Adrenal gland (tissue), 12 donors: ENCODE results near the gene NAV2. TPM values are rescaled to one million over a fixed set of nuclear protein-coding genes. Genes with fewer than 3 reads are reported as not detected.

Source experiments
- DNase-seq, 7 donors: peaks; one replicate each; pipeline ENCODE4 v3.0.0-alpha.2; 2019 to 2020
- H3K27ac ChIP-seq, 5 donors: fragments of 200-600 bp; sonication (generic) in 4 of 5; 1 replicate in 3 of 5; 2 replicates in 2 of 5; pipeline versions ENCODE4 v1.5.1 to v1.8.0; 2016 to 2020; ENCODE audit warnings: mild to moderate bottlenecking in 1 of 5
- H3K27me3 ChIP-seq: fragments of 200-600 bp; 2 replicates; pipeline ENCODE4 v1.8.0; 2021
- H3K36me3 ChIP-seq, 2 donors: fragments of 200-600 bp; replicated peaks in 1 of 2; 1 replicate in 1 of 2; 2 replicates in 1 of 2; pipeline versions ENCODE4 v1.5.1 to v1.8.0; 2018 to 2022
- H3K4me1 ChIP-seq, 2 donors: fragments of 200-600 bp; replicated peaks in 1 of 2; 1 replicate in 1 of 2; 2 replicates in 1 of 2; pipeline versions ENCODE4 v1.5.1 to v1.8.0; 2018 to 2021
- H3K4me3 ChIP-seq, 4 donors: fragments of 200-600 bp; sonication (generic) in 3 of 4; one replicate each; pipeline ENCODE4 v1.5.1; 2016 to 2018
- H3K9me3 ChIP-seq, 3 donors: fragments of 200-600 bp; sonication (generic) in 1 of 3; replicated peaks in 1 of 3; 1 replicate in 2 of 3; 2 replicates in 1 of 3; pipeline versions ENCODE4 v1.5.1 to v1.8.0; 2016 to 2021
- POLR2A ChIP-seq, 2 donors: fragments of 450-650 bp; IDR thresholded peaks; one replicate each; pipeline ENCODE4 v1.6.1; 2017; ENCODE audit warnings: antibody characterized with exemption in 2 of 2, mild to moderate bottlenecking in 2 of 2, moderate library complexity in 1 of 2
- WGBS, 4 donors: extraction: QIAGEN DNeasy Blood & Tissue Kit in 2 of 4; methylation state at CpG; one replicate each; pipeline versions ENCODE4 v1.1.5 to v1.1.7; 2013 to 2017; 5-methylcytosine and 5-hydroxymethylcytosine counted together
- intact Hi-C, 2 donors: fragments of 100-400 bp; cut with DNase I; formaldehyde crosslinking; loops; one replicate each; pipeline versions ENCODE4 v1.14.1 to v1.15.0; 2022 to 2023
- polyA plus RNA-seq, 3 donors: library from polyadenylated mRNA; stranded (reverse); fragments of 200-250 nt in 2 of 3; fragments of 350-450 nt in 1 of 3; fragmentation: Illumina TruSeq in 1 of 3; extraction: RNeasy Lipid Tissue Mini Kit (QIAGEN cat#74804) in 1 of 3; gene quantifications; one replicate each; pipeline ENCODE4 v1.2.3, GENCODE V29; 2013 to 2014
- total RNA-seq, 9 donors: library from RNA; depleted of rRNA in 4 of 9; stranded (reverse); fragments of >200 nt in 4 of 9; fragments of 120-200 nt in 1 of 9; fragmentation: NEBNext Ultra II Directional in 1 of 9; extraction: Animal tissue kit (Norgen Biotek cat#: 25700) in 1 of 9; gene quantifications; one replicate each; pipeline versions ENCODE4 v1.1.0 to v1.2.4, GENCODE V29; 2013 to 2023
- TF ChIP-seq, protein P1 (sequence below), 6 experiments: fragments of 450-650 bp in 4 of 6; fragments of 200-600 bp in 2 of 6; sonication (generic) in 1 of 6; IDR thresholded peaks; 1 replicate in 5 of 6; 2 replicates in 1 of 6; pipeline versions ENCODE4 v1.5.1 to v1.8.0; 2016 to 2021; ENCODE audit warnings: antibody characterized with exemption in 6 of 6, mild to moderate bottlenecking in 2 of 6, moderate library complexity in 1 of 6
- donor health status: healthy with polysubstance abuse.
- donor health status: Bipolar disorder and iron deficiency.
- donor health status: DM: yes; HTN: yes; CAD: no.
- donor health status: DM: no; HTN: no; CAD: no.
- donor health status: DM: no; HTN: no; CAD: no.
- donor health status: DM: yes; HTN: yes; CAD: no.

Gene NAV2
- total and polyA plus RNA-seq, 12 donors: 1.6 to 9.2 (median 5.5) TPM

DNA sequence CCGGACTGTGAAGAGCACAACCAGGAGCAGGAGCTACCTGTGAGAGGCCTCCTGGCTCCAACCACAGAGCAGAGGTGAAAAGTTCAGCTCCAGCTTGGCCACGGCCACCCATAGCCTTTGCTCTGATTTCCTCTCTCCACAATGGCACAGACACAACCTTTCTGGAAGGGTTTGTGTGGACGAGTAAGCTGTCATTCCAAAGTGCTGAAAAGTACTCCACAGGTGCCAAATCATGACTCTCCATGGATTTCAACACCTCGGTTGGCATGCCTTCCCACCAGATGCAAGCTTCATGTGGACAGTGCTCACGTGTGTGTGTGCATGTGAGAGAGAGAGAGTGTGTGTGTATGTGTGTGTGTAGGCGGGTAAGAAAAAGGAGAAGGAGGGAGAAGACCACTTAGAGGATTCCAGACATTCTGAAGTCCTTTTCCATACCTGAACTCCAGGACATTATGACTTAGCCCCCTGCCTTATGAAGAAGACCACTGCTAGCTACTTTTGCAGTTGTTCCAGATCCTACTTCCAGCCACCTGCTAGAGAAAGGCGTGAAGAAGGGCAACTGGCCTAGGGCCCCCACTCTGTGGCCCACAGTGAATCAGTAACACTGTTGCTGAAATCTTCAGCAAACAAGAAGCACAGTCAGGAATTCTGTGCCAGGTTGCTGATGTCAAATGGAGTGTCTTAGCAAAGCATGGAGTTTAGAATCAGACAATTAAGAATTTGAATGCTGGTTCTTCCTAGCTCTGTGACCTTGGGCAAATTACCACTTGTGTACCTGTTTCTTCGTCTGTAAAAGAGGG is 13.9 kb upstream of the NAV2 start:
- Histone ChIP-seq H3K4me3 (no peak overlapping the region), H3K36me3 (no peaks in the 10 kb centered on the region), H3K27me3 (no peaks in the 10 kb centered on the region), H3K27ac (no peak overlapping the region), H3K9me3 (no peaks in the 10 kb centered on the region), H3K4me1 (no peaks in the 10 kb centered on the region)
- WGBS, 4 donors: 78 to 81% (median 80%) methylated on average over 6 to 8 of the region's 8 CpGs
- DNase-seq: no peak
- no peak for TF ChIP-seq POLR2A (IDR thresholded peaks at IDR 0.05)
- TF ChIP-seq, protein P1, sequence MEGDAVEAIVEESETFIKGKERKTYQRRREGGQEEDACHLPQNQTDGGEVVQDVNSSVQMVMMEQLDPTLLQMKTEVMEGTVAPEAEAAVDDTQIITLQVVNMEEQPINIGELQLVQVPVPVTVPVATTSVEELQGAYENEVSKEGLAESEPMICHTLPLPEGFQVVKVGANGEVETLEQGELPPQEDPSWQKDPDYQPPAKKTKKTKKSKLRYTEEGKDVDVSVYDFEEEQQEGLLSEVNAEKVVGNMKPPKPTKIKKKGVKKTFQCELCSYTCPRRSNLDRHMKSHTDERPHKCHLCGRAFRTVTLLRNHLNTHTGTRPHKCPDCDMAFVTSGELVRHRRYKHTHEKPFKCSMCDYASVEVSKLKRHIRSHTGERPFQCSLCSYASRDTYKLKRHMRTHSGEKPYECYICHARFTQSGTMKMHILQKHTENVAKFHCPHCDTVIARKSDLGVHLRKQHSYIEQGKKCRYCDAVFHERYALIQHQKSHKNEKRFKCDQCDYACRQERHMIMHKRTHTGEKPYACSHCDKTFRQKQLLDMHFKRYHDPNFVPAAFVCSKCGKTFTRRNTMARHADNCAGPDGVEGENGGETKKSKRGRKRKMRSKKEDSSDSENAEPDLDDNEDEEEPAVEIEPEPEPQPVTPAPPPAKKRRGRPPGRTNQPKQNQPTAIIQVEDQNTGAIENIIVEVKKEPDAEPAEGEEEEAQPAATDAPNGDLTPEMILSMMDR (IDR thresholded peaks at IDR 0.05): no peak
- intact Hi-C loops: no loop called here

DNA sequence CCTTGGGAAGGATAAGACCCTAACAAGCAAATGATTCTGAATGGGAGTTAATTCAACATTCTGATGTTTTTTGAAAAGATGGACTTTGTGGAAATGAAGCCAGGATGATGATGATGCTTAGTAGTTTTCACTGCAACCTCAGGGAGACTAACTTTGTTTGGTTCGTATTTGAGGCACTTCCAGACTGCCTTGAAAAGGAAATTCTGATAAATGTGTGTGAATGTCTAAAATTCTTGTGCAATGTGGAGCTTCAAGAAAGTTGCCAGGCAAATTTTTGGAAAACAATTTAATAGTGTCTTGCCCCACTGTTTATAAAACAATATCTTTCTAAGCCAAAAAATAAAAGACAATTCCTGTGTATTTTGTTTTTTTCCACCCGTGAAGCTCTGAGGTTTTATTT is 11.2 kb upstream of the NAV2 start:
- intact Hi-C loops: no loop called here

DNA sequence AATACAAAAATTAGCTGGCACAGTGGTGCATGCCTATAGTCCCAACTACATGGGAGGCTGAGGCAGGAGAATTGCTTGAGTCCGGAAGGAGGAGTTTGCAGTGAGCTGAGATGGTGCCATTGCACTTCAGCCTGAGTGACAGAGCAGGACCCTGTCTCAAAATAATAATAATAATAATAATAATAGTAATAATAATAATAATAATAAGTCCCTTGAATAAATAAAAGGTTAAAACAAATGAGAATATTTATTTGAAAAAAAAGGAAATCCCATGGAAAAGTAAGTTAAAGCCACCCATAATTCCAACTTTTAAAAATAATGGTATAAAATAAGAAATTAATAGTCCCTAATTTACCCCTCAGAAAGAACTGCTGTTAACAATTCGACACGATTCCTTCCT is 10.0 kb upstream of the NAV2 start:
- no peak for TF ChIP-seq POLR2A (IDR thresholded peaks at IDR 0.05)
- TF ChIP-seq, protein P1 (IDR thresholded peaks at IDR 0.05): no peak
- WGBS, 4 donors: 87 to 96% (median 93%) methylated on average over 3 of the region's 3 CpGs
- Histone ChIP-seq H3K9me3 (no peaks in the 10 kb centered on the region), H3K4me3 (no peak overlapping the region), H3K4me1 (peaks cover 0 to 5% of the 10 kb centered on the region in 2 donors), H3K27ac (no peak overlapping the region), H3K36me3 (no peaks in the 10 kb centered on the region), H3K27me3 (no peaks in the 10 kb centered on the region)
- intact Hi-C loops: no loop called here
- no peak for DNase-seq

More for the DNA sequence above, 11.2 kb upstream of the NAV2 start:
- Histone ChIP-seq H3K4me1 (peaks cover 0 to 5% of the 10 kb centered on the region in 2 donors), H3K4me3 (no peak overlapping the region), H3K9me3 (no peaks in the 10 kb centered on the region), H3K27me3 (no peaks in the 10 kb centered on the region), H3K36me3 (no peaks in the 10 kb centered on the region), H3K27ac (peak overlapping the region in 1 of 5 donors; percentile 3)
- TF ChIP-seq, protein P1 (IDR thresholded peaks at IDR 0.05): no peak
- no peak for TF ChIP-seq POLR2A (IDR thresholded peaks at IDR 0.05)
- DNase-seq: no peak
- 50 to 67% (median 64%) methylated on average over 2 of the region's 2 CpGs for WGBS, 4 donors

DNA sequence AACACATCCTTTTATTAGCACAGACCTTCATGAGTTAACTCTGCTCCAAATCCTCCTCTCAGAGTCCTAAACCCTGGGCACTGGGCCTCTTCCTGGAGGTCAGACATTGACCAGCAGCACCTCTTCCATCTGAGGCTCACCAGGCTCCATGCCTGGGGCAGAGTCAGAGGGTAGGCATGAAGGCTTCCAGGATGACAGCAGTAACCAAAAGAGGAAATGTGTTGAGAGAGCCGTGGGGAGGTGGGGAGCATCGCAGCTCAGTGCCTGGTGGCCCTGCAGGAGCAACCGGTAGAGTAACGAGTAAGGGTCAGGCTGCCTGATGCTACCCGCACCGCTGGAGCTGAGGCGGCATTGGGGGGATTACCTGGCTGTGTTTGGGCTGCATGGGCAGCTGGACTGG is 9.4 kb upstream of the NAV2 start:
- no peak for DNase-seq
- intact Hi-C loops: no loop called here
- Histone ChIP-seq H3K36me3 (no peaks in the 10 kb centered on the region), H3K27me3 (no peaks in the 10 kb centered on the region), H3K9me3 (no peaks in the 10 kb centered on the region), H3K27ac (no peak overlapping the region), H3K4me1 (peaks cover 0 to 5% of the 10 kb centered on the region in 2 donors), H3K4me3 (no peak overlapping the region)
- TF ChIP-seq, protein P1 (IDR thresholded peaks at IDR 0.05): no peak
- WGBS, 4 donors: 81 to 89% (median 88%) methylated on average over 7 of the region's 7 CpGs
